GM23248 (cell line): Measurements from ENCODE around the gene DNAH2. TPM values are rescaled to one million over a fixed set of nuclear protein-coding genes. Genes with fewer than 3 reads are reported as not detected.

Experiments used
- DNase-seq: peaks from one replicate; pipeline ENCODE4 v3.0.0-alpha.2; 2015
- H2AFZ ChIP-seq: fragments of 200-600 bp; sonication (generic); 2 replicates; pipeline ENCODE4 v1.6.1; 2016; ENCODE audit warnings: antibody characterized with exemption
- H3F3A ChIP-seq: fragments of 200-600 bp; sonication (generic); 2 replicates; pipeline ENCODE4 v1.6.1; 2016; ENCODE audit warnings: mild to moderate bottlenecking, antibody characterized with exemption, mixed run types; ENCODE audit not compliant: insufficient read depth
- H3K27ac ChIP-seq: fragments of 200-600 bp; sonication (generic); 2 replicates; pipeline ENCODE4 v1.5.1; 2016; ENCODE audit warnings: mild to moderate bottlenecking
- H3K27me3 ChIP-seq: fragments of 200-600 bp; sonication (generic); replicated peaks from 2 replicates; pipeline ENCODE4 v1.6.1; 2016; ENCODE audit warnings: mild to moderate bottlenecking; ENCODE audit not compliant: insufficient read depth
- H3K36me3 ChIP-seq: fragments of 200-600 bp; sonication (generic); 2 replicates; pipeline ENCODE4 v1.6.1; 2016; ENCODE audit warnings: low read depth, mild to moderate bottlenecking
- H3K4me1 ChIP-seq: fragments of 200-600 bp; sonication (generic); 2 replicates; pipeline ENCODE4 v1.6.1; 2016; ENCODE audit warnings: mild to moderate bottlenecking; ENCODE audit not compliant: insufficient read depth
- H3K4me2 ChIP-seq: fragments of 200-600 bp; sonication (generic); one replicate; pipeline ENCODE4 v1.6.1; 2016; ENCODE audit warnings: mild to moderate bottlenecking; ENCODE audit not compliant: unreplicated experiment
- H3K4me3 ChIP-seq: fragments of 200-600 bp; sonication (generic); 2 replicates; pipeline ENCODE4 v1.5.1; 2016; ENCODE audit warnings: mild to moderate bottlenecking
- H3K79me2 ChIP-seq: fragments of 200-600 bp; sonication (generic); 2 replicates; pipeline ENCODE4 v1.6.1; 2016; ENCODE audit warnings: mild to moderate bottlenecking; ENCODE audit not compliant: insufficient read depth
- H3K9ac ChIP-seq: fragments of 200-600 bp; sonication (generic); 2 replicates; pipeline ENCODE4 v1.6.1; 2016; ENCODE audit warnings: mild to moderate bottlenecking
- H3K9me2 ChIP-seq: fragments of 200-600 bp; sonication (generic); 2 replicates; pipeline ENCODE4 v1.6.1; 2016; ENCODE audit warnings: mixed run types, mild to moderate bottlenecking, moderate library complexity; ENCODE audit not compliant: insufficient read depth
- H3K9me3 ChIP-seq: fragments of 200-600 bp; sonication (generic); one replicate; pipeline ENCODE4 v1.6.1; 2017; ENCODE audit warnings: low read depth
- H4K20me1 ChIP-seq: fragments of 200-600 bp; sonication (generic); 2 replicates; pipeline ENCODE4 v1.6.0; 2016; ENCODE audit not compliant: insufficient read depth
- EZH2 ChIP-seq: fragments of 200-600 bp; sonication (generic); IDR thresholded peaks from 2 replicates; pipeline ENCODE4 v1.6.1; 2018; ENCODE audit warnings: antibody characterized with exemption, mild to moderate bottlenecking; ENCODE audit not compliant: insufficient read depth, poor library complexity, severe bottlenecking
- EZH2phosphoT487 ChIP-seq: fragments of 200-600 bp; sonication (generic); IDR thresholded peaks from 2 replicates; pipeline ENCODE4 v1.6.1; 2018; ENCODE audit warnings: antibody characterized with exemption, moderate library complexity, mild to moderate bottlenecking, low read depth; ENCODE audit not compliant: insufficient read depth
- WGBS, 2 experiments: methylation state at CpG; one replicate each; pipeline ENCODE4 v1.1.6; 2015 to 2017; ENCODE audit warnings: low lambda C conversion rate in 2 of 2, low coverage in 1 of 2; ENCODE audit errors: missing lambda C conversion rate in 2 of 2; 5-methylcytosine and 5-hydroxymethylcytosine counted together
- in situ Hi-C: fragments of 300-500 bp; cut with MboI; formaldehyde crosslinking; loops from 2 replicates; pipeline ENCODE4 v1.15.0; 2020
- polyA plus RNA-seq: library from polyadenylated mRNA; unstranded; fragments of >200 nt; fragmentation: Nextera tagmentation; extraction: Ambion mirVana; gene quantifications from 2 replicates; pipeline ENCODE4 v1.2.1, GENCODE V29; 2016
- total RNA-seq: library from RNA; depleted of rRNA; stranded (reverse); fragments of >200 nt; shearing (Covaris generic); gene quantifications from 2 replicates; pipeline ENCODE4 v1.2.3, GENCODE V29; 2014

The DNAH2 gene
- total and polyA plus RNA-seq, 2 experiments from 2014 or later: not detected

- Histone ChIP-seq H3K36me3 (no peaks in the 10 kb centered on the region), H3K9me2 (no peaks in the 10 kb centered on the region), H3F3A (peaks cover 28% of the 10 kb centered on the region), H3K79me2 (peaks cover 40% of the 10 kb centered on the region), H3K27me3 (no peaks in the 10 kb centered on the region), H3K4me3 (no peak overlapping the region), H3K4me2 (no peak overlapping the region), H3K4me1 (peaks cover 20% of the 10 kb centered on the region), H2AFZ (no peak overlapping the region), H3K9ac (peak overlapping the region; percentile 97; the same call in 1 of the 2 replicates), H3K9me3 (no peaks in the 10 kb centered on the region), H4K20me1 (no peaks in the 10 kb centered on the region), H3K27ac (peak overlapping the region; percentile 99)
- 37 to 55% methylated on average over 1 of the region's 1 CpG for WGBS, 2 experiments
- no peak for DNase-seq
- in situ Hi-C loops: no loop called here
- no peak for TF ChIP-seq EZH2phosphoT487
- TF ChIP-seq EZH2: no peak
Observed at GRCh38 chr17:7840441-7840840, 122.9 kb downstream of the DNAH2 start.

- Histone ChIP-seq H4K20me1 (no peaks in the 10 kb centered on the region), H2AFZ (no peak overlapping the region), H3K4me2 (peak overlapping the region; percentile 79), H3K9ac (peak overlapping the region; percentile 97), H3K79me2 (peaks cover 44% of the 10 kb centered on the region), H3K36me3 (no peaks in the 10 kb centered on the region), H3K27me3 (no peaks in the 10 kb centered on the region), H3K9me2 (no peaks in the 10 kb centered on the region), H3F3A (peaks cover 28% of the 10 kb centered on the region), H3K4me3 (peak overlapping the region; percentile 79), H3K27ac (peak overlapping the region; percentile 99), H3K9me3 (no peaks in the 10 kb centered on the region), H3K4me1 (peaks cover 20% of the 10 kb centered on the region)
- in situ Hi-C loops: no loop called here
- TF ChIP-seq EZH2phosphoT487 (no peak), EZH2 (no peak)
- WGBS, 2 experiments: 83 to 91% methylated on average over 1 of the region's 1 CpG
- DNase-seq: no peak
Observed at GRCh38 chr17:7840875-7841274, 123.3 kb downstream of the DNAH2 start.

- Histone ChIP-seq H3K9ac (peak overlapping the region; percentile 97), H3K79me2 (peaks cover 47% of the 10 kb centered on the region), H3K36me3 (no peaks in the 10 kb centered on the region), H3K4me2 (peak overlapping the region; percentile 100), H3K9me3 (no peaks in the 10 kb centered on the region), H3K9me2 (no peaks in the 10 kb centered on the region), H4K20me1 (no peaks in the 10 kb centered on the region), H3K27ac (peak overlapping the region; percentile 99), H3K4me3 (peak overlapping the region; percentile 79), H3K27me3 (no peaks in the 10 kb centered on the region), H3K4me1 (peaks cover 20% of the 10 kb centered on the region), H3F3A (peaks cover 28% of the 10 kb centered on the region), H2AFZ (peak overlapping the region; percentile 71)
- 1 to 4% methylated on average over 13 to 21 of the region's 34 CpGs for WGBS, 2 experiments
- in situ Hi-C loops: no loop called here
- peak; percentile 97 for DNase-seq
- TF ChIP-seq EZH2 (no peak), EZH2phosphoT487 (no peak)
Observed at GRCh38 chr17:7841396-7841914, 123.9 kb downstream of the DNAH2 start.

- 0 to 1% methylated on average over 32 of the region's 46 CpGs for WGBS, 2 experiments
- no peaks in the 10 kb centered on the region for H4K20me1 ChIP-seq
- peaks cover 47% of the 10 kb centered on the region for H3K79me2 ChIP-seq
- H3K9me3 ChIP-seq: no peaks in the 10 kb centered on the region
- TF ChIP-seq EZH2phosphoT487 (no peak), EZH2 (no peak)
- H3K27ac ChIP-seq: peak overlapping the region; percentile 99
- in situ Hi-C loops: no loop called here
- H3K4me1 ChIP-seq: peaks cover 19% of the 10 kb centered on the region
- H2AFZ ChIP-seq: peak overlapping the region; percentile 71
- H3K27me3 ChIP-seq: no peaks in the 10 kb centered on the region
- peak; percentile 92 for DNase-seq
- peak overlapping the region; percentile 79 for H3K4me3 ChIP-seq
- no peaks in the 10 kb centered on the region for H3K9me2 ChIP-seq
- no peaks in the 10 kb centered on the region for H3K36me3 ChIP-seq
- peak overlapping the region; percentile 97 for H3K9ac ChIP-seq
- H3K4me2 ChIP-seq: peak overlapping the region; percentile 100
- H3F3A ChIP-seq: peaks cover 27% of the 10 kb centered on the region
Observed at GRCh38 chr17:7841915-7842379, 124.4 kb downstream of the DNAH2 start.
